Measurements from ENCODE around the gene UNC80. TPM values are rescaled to one million over a fixed set of nuclear protein-coding genes. Genes with fewer than 3 reads are reported as not detected.

Gene UNC80
- total RNA-seq, 1 donor from 2014 or later: 0.17 TPM

GRCh38 chr2:210028178-210028577, 256.5 kb downstream of the UNC80 start:
- no peak for DNase-seq

DNA sequence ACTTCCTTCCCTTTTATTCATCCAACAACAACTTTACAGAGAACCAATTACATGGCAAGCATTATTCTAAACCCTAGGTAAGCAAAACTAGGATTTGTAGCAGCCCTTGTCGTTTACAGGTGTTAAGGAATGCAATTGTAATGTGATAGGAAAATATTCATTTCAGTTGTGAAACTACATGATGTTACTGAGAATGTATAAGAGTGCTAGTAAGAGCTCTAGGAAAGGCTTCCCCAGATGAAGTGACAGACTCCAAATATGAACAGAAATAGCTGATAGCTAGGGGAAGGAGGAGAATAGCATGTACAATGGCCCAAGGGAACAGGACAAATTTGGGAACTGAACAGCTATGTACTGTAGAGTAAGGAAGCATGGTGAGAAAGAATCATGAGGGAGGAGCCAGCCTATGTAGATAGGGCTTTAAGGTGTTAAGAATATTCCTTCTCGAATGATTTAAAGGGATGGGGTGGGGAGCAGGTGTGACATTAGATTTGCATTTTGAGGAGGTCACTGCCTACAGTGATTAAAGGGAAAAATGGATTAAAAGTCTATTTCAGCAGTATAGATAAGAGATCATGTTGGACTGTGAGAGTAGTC, 262.6 kb downstream of the UNC80 start:
- DNase-seq: no peak

DNA sequence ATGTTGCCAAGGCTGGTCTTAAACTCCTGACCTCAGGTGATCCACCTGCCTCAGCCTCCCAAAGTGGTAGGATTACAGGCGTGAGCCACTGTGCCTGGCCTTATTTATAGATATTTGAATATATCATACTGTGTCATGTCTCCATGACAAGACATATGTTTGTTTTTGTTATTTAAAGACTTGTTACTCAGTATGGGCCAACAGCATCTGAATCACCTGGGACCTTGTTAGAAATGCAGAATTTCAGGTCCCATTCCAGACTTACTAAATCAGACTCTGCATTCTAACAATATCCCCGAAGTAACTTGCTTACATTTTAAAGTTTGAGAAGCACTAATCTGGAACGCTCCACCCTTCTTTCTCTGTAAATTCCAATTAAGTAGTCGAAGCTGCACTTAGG, 264.0 kb downstream of the UNC80 start:
- no peak for DNase-seq

GRCh38 chr2:210038078-210038477, 266.4 kb downstream of the UNC80 start:
- DNase-seq: no peak

GRCh38 chr2:210046851-210047500, 275.3 kb downstream of the UNC80 start:
- no peak for DNase-seq

Other genes starting within 250 kb of the UNC80 start
- 103 and 144 TPM in 2 replicates for gene RPE, start 230.8 kb downstream of the UNC80 start, total RNA-seq

Data from dermis blood vessel endothelial cell (primary cell).